Measurements from ENCODE around the gene HCAR1. TPM values are rescaled to one million over a fixed set of nuclear protein-coding genes. Genes with fewer than 3 reads are reported as not detected.
"Not testable (repeated sequence)": the region's sequence is repeated elsewhere in the genome, so short reads cannot be mapped to it uniquely, and the experiment has no call there.

HCAR1 gene
- total RNA-seq, 1 donor from 2014 or later: under 0.01 TPM

- DNase-seq (ENCODE audit: low read depth, low spot score): no peak
These were observed 9.5 kb downstream of the HCAR1 start for GRCh38 chr12:122721057-122721545.

- DNase-seq (ENCODE audit: low read depth, low spot score): not testable (repeated sequence)
These were observed 14.0 kb downstream of the HCAR1 start, which contains the start of gene HCAR3 for GRCh38 chr12:122716658-122717057. Gene HCAR3, minus strand, starts transcription at chr12:122716811. Its CDS starts 74 bp downstream, at chr12:122716737.

- not testable (repeated sequence) for DNase-seq (ENCODE audit: low read depth, low spot score)
These were observed 15.4 kb downstream of the HCAR1 start for GRCh38 chr12:122715211-122715610.

GRCh38 chr12:122713491-122714188 is 17.0 kb downstream of the HCAR1 start:
- DNase-seq (ENCODE audit: low read depth, low spot score): not testable (repeated sequence)

- DNase-seq (ENCODE audit: low read depth, low spot score): not testable (repeated sequence)
These were observed 19.4 kb downstream of the HCAR1 start for GRCh38 chr12:122711266-122711665.

- DNase-seq (ENCODE audit: low read depth, low spot score): not testable (repeated sequence)
These were observed 20.3 kb downstream of the HCAR1 start for GRCh38 chr12:122710341-122710740.

- DNase-seq (ENCODE audit: low read depth, low spot score): not testable (repeated sequence)
These were observed 21.4 kb downstream of the HCAR1 start for GRCh38 chr12:122709287-122709686.

GRCh38 chr12:122703841-122704240 is 26.8 kb downstream of the HCAR1 start:
- DNase-seq (ENCODE audit: low read depth, low spot score): not testable (repeated sequence)

- not testable (repeated sequence) for DNase-seq (ENCODE audit: low read depth, low spot score)
These were observed 27.6 kb downstream of the HCAR1 start, which contains the start of gene HCAR2 for GRCh38 chr12:122702890-122703611. Gene HCAR2, minus strand, starts transcription at chr12:122703357. Its CDS starts 74 bp downstream, at chr12:122703283.

GRCh38 chr12:122701481-122701880 is 29.2 kb downstream of the HCAR1 start:
- not testable (repeated sequence) for DNase-seq (ENCODE audit: low read depth, low spot score)

GRCh38 chr12:122700038-122700710 is 30.5 kb downstream of the HCAR1 start:
- DNase-seq (ENCODE audit: low read depth, low spot score): not testable (repeated sequence)

- DNase-seq (ENCODE audit: low read depth, low spot score): not testable (repeated sequence)
These were observed 33.7 kb downstream of the HCAR1 start for GRCh38 chr12:122696922-122697321.

- no peak for DNase-seq (ENCODE audit: low read depth, low spot score)
These were observed 39.1 kb downstream of the HCAR1 start for GRCh38 chr12:122691566-122691965.

GRCh38 chr12:122688291-122688690 is 42.4 kb downstream of the HCAR1 start:
- no peak for DNase-seq (ENCODE audit: low read depth, low spot score)

GRCh38 chr12:122687086-122687485 is 43.6 kb downstream of the HCAR1 start:
- no peak for DNase-seq (ENCODE audit: low read depth, low spot score)

GRCh38 chr12:122686538-122686937 is 44.1 kb downstream of the HCAR1 start:
- DNase-seq (ENCODE audit: low read depth, low spot score): no peak

- no peak for DNase-seq (ENCODE audit: low read depth, low spot score)
These were observed 46.3 kb downstream of the HCAR1 start for GRCh38 chr12:122684297-122684813.

GRCh38 chr12:122681814-122682213 is 48.8 kb downstream of the HCAR1 start:
- no peak for DNase-seq (ENCODE audit: low read depth, low spot score)

GRCh38 chr12:122680989-122681388 is 49.7 kb downstream of the HCAR1 start:
- DNase-seq (ENCODE audit: low read depth, low spot score): not testable (repeated sequence)

- not testable (repeated sequence) for DNase-seq (ENCODE audit: low read depth, low spot score)
These were observed 53.9 kb downstream of the HCAR1 start for GRCh38 chr12:122676781-122677180.
